ENCODE measurements around the gene MED27. TPM values are rescaled to one million over a fixed set of nuclear protein-coding genes. Genes with fewer than 3 reads are reported as not detected.

MED27 gene
- total and polyA plus RNA-seq, 10 of the 15 experiments (the other 5 are each of a cell fraction or from before 2014, with no cell fraction given): 20.3 to 50.3 (median 35.5) TPM

DNA sequence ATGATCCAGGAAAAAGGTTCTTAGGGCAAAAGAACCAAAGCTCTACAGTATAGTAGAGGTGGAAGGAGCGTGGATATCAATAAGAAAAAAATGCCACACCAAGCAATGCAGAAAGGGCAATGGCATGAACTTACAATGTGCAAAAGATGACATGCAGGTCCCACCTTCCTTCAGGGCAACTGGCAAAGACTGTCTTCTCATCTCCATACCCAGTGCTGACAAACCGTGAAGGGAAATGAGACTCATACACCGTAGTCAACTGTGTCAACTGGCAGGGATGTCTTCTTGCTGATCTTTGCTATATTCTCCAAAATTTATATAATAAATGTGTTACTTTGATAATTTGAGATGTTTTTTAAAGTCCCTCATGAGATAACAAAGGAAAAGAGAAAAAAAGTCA lies 36.0 kb downstream of the MED27 start:
- Histone ChIP-seq H2AFZ (ENCODE audit: control insufficient read depth, low read depth, low read length) (no peak overlapping the region), H3K4me1 (ENCODE audit: control insufficient read depth, insufficient read depth, low read length) (no peaks in the 10 kb centered on the region), H3K27ac (ENCODE audit: control insufficient read depth, insufficient read depth) (no peak overlapping the region), H3K9me3 (replicated peaks; ENCODE audit: control insufficient read depth, insufficient read depth, low read length) (no peaks in the 10 kb centered on the region), H3K4me3 (no peak overlapping the region), H3K27me3 (replicated peaks in 1 of 2; ENCODE audit: control insufficient read depth in 2 of 2, insufficient read depth in 2 of 2, low read length in 1 of 2) (no peaks in the 10 kb centered on the region), H3K4me2 (ENCODE audit: control insufficient read depth, insufficient read depth) (no peak overlapping the region), H3K9ac (ENCODE audit: control insufficient read depth, insufficient read depth, low read length) (no peak overlapping the region), H3K36me3 (ENCODE audit: control insufficient read depth in 2 of 2, insufficient read depth in 2 of 2, low read length in 1 of 2) (peaks cover 0 to 1% of the 10 kb centered on the region in 2 experiments; a peak in 1 of 4 replicates), H4K20me1 (ENCODE audit: control insufficient read depth, insufficient read depth) (no peaks in the 10 kb centered on the region; the same call in 1 of the 2 replicates), H3K79me2 (ENCODE audit: control insufficient read depth, insufficient read depth, low read length) (no peaks in the 10 kb centered on the region)
- FAIRE-seq (no peak), DNase-seq (ENCODE audit: low read depth, low spot score) (no peak), ATAC-seq (no peak)
- SMC1A ChIA-PET (ENCODE audit: uncharacterized antibody, unreplicated experiment): no interaction called here
- intact Hi-C loops (cut with micrococcal nuclease; ENCODE audit: unreplicated experiment): no loop called here
- RAD21 ChIA-PET (ENCODE audit: unreplicated experiment): no interaction called here
- BruUV-seq (replicated peaks): no TSS peak
- WGBS (ENCODE audit: insufficient coverage, insufficient replicate concordance, low lambda C conversion rate, missing lambda C conversion rate): 100% methylated on average over 3 of the region's 3 CpGs
- CTCF ChIA-PET: no interaction called here
- TF ChIP-seq SIX5 (IDR thresholded peaks at IDR 0.05; ENCODE audit: low read depth, low read length, severe bottlenecking): no peak
- no peak for TF ChIP-seq CBFB (IDR thresholded peaks at IDR 0.05; ENCODE audit: low read depth)
- TF ChIP-seq TCF12 (IDR thresholded peaks at IDR 0.05; ENCODE audit: low read depth, low read length): no peak
- no peak for TF ChIP-seq MEF2B (IDR thresholded peaks at IDR 0.05; ENCODE audit: partially characterized antibody, poor library complexity, severe bottlenecking)
- TF ChIP-seq PAX5 (IDR thresholded peaks at IDR 0.05; ENCODE audit: borderline replicate concordance, low read depth, low read length): no peak
- TF ChIP-seq, protein P1, sequence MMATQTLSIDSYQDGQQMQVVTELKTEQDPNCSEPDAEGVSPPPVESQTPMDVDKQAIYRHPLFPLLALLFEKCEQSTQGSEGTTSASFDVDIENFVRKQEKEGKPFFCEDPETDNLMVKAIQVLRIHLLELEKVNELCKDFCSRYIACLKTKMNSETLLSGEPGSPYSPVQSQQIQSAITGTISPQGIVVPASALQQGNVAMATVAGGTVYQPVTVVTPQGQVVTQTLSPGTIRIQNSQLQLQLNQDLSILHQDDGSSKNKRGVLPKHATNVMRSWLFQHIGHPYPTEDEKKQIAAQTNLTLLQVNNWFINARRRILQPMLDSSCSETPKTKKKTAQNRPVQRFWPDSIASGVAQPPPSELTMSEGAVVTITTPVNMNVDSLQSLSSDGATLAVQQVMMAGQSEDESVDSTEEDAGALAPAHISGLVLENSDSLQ (IDR thresholded peaks at IDR 0.05): no peak
- TF ChIP-seq SRF (IDR thresholded peaks at IDR 0.05; ENCODE audit: low read depth in 2 of 2, low read length in 2 of 2): no peak
- TF ChIP-seq, protein P2, sequence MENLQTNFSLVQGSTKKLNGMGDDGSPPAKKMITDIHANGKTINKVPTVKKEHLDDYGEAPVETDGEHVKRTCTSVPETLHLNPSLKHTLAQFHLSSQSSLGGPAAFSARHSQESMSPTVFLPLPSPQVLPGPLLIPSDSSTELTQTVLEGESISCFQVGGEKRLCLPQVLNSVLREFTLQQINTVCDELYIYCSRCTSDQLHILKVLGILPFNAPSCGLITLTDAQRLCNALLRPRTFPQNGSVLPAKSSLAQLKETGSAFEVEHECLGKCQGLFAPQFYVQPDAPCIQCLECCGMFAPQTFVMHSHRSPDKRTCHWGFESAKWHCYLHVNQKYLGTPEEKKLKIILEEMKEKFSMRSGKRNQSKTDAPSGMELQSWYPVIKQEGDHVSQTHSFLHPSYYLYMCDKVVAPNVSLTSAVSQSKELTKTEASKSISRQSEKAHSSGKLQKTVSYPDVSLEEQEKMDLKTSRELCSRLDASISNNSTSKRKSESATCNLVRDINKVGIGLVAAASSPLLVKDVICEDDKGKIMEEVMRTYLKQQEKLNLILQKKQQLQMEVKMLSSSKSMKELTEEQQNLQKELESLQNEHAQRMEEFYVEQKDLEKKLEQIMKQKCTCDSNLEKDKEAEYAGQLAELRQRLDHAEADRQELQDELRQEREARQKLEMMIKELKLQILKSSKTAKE (IDR thresholded peaks at IDR 0.05; ENCODE audit: low read depth, poor library complexity, severe bottlenecking): no peak
- no peak for TF ChIP-seq ZNF622 (IDR thresholded peaks at IDR 0.05)
- no peak for TF ChIP-seq KLF5 (IDR thresholded peaks at IDR 0.05; ENCODE audit: partially characterized antibody)
- TF ChIP-seq, protein P3, sequence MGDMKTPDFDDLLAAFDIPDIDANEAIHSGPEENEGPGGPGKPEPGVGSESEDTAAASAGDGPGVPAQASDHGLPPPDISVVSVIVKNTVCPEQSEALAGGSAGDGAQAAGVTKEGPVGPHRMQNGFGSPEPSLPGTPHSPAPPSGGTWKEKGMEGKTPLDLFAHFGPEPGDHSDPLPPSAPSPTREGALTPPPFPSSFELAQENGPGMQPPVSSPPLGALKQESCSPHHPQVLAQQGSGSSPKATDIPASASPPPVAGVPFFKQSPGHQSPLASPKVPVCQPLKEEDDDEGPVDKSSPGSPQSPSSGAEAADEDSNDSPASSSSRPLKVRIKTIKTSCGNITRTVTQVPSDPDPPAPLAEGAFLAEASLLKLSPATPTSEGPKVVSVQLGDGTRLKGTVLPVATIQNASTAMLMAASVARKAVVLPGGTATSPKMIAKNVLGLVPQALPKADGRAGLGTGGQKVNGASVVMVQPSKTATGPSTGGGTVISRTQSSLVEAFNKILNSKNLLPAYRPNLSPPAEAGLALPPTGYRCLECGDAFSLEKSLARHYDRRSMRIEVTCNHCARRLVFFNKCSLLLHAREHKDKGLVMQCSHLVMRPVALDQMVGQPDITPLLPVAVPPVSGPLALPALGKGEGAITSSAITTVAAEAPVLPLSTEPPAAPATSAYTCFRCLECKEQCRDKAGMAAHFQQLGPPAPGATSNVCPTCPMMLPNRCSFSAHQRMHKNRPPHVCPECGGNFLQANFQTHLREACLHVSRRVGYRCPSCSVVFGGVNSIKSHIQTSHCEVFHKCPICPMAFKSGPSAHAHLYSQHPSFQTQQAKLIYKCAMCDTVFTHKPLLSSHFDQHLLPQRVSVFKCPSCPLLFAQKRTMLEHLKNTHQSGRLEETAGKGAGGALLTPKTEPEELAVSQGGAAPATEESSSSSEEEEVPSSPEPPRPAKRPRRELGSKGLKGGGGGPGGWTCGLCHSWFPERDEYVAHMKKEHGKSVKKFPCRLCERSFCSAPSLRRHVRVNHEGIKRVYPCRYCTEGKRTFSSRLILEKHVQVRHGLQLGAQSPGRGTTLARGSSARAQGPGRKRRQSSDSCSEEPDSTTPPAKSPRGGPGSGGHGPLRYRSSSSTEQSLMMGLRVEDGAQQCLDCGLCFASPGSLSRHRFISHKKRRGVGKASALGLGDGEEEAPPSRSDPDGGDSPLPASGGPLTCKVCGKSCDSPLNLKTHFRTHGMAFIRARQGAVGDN (IDR thresholded peaks at IDR 0.05): no peak
- no peak for TF ChIP-seq SUPT20H (IDR thresholded peaks at IDR 0.05; ENCODE audit: borderline replicate concordance, control insufficient read depth, low read depth, low read length)
- TF ChIP-seq IKZF2 (IDR thresholded peaks at IDR 0.05): no peak
- no peak for TF ChIP-seq GABPA (IDR thresholded peaks at IDR 0.05; ENCODE audit: low read depth)
- no peak for TF ChIP-seq NFYA (IDR thresholded peaks at IDR 0.05; ENCODE audit: borderline replicate concordance, low read depth, low read length)
- POLR2A ChIA-PET: no interaction called here
- in situ Hi-C loops (cut with MboI): no loop called here
